ENCODE results near the gene SPAG16.

The SPAG16 gene

DNA sequence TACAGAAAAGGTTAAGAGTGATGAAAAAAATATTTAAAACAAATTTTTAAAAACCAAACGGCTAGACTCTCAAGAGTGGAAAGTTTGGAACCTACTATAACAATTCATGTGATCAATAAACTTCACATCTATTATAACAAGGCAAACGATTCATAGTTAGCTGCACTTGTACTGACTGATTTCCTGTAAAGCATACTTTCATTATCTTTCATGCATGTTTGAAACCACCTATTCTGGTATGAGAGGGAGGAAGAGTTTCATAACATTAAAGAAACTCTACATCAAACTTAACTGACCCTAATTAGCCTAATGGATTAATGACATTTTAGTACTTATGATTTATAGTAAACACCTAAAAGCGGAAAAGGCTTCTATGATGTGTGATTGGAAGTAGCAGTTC lies 1082.9 kb downstream of the SPAG16 start:
- Mint-ChIP-seq H3K9me3 (no peaks in the 10 kb centered on the region), H3K4me1 (no peaks in the 10 kb centered on the region), H3K4me3 (no peak overlapping the region), H3K27ac (no peak overlapping the region), H3K27me3 (ENCODE audit: low read depth) (peaks cover 4% of the 10 kb centered on the region), H3K36me3 (ENCODE audit: low read depth) (no peaks in the 10 kb centered on the region)
- TF ChIP-seq, protein P1, sequence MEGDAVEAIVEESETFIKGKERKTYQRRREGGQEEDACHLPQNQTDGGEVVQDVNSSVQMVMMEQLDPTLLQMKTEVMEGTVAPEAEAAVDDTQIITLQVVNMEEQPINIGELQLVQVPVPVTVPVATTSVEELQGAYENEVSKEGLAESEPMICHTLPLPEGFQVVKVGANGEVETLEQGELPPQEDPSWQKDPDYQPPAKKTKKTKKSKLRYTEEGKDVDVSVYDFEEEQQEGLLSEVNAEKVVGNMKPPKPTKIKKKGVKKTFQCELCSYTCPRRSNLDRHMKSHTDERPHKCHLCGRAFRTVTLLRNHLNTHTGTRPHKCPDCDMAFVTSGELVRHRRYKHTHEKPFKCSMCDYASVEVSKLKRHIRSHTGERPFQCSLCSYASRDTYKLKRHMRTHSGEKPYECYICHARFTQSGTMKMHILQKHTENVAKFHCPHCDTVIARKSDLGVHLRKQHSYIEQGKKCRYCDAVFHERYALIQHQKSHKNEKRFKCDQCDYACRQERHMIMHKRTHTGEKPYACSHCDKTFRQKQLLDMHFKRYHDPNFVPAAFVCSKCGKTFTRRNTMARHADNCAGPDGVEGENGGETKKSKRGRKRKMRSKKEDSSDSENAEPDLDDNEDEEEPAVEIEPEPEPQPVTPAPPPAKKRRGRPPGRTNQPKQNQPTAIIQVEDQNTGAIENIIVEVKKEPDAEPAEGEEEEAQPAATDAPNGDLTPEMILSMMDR (IDR thresholded peaks at IDR 0.05; ENCODE audit: unreplicated experiment in 3 of 3) = no peak

DNA sequence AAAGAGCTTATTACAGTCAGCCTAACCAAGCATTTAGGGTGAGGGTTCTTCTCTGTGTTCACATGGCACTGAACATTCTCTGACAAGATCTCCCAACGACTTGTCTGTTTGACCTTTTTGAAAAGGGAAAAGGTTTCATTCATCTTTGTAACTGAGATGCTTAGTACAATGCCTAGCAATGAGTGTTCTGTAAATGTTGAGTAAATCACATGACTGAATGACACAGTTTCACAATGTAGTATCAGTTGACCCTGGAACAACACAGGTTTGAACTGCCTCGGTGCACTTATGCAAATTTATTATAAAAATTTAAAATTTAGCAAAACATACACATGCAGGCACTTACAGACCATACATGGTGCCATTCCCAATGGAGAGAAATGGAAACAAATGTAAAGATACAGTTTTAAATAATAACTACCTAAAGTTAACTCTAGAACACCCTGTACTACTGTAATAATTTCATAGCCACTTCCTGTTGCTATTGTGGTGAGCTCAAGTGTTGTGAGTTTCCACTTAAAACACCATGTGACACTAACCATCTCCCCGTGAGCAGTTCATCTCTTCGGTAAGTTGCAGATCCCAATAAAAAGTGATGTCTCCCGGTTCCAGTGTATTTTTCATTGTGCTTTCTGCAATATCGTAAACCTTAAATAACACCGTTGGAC lies 1092.5 kb downstream of the SPAG16 start:
- no peaks in the 10 kb centered on the region for H3K27me3 Mint-ChIP-seq (ENCODE audit: low read depth)
- H3K36me3 Mint-ChIP-seq (ENCODE audit: low read depth) = no peaks in the 10 kb centered on the region
- H3K9me3 Mint-ChIP-seq = no peaks in the 10 kb centered on the region
- H3K27ac Mint-ChIP-seq = no peak overlapping the region
- peaks cover 18% of the 10 kb centered on the region for H3K4me1 Mint-ChIP-seq
- H3K4me3 Mint-ChIP-seq = no peak overlapping the region
- TF ChIP-seq, protein P1 (IDR thresholded peaks at IDR 0.05; ENCODE audit: unreplicated experiment in 3 of 3) = no peak

DNA sequence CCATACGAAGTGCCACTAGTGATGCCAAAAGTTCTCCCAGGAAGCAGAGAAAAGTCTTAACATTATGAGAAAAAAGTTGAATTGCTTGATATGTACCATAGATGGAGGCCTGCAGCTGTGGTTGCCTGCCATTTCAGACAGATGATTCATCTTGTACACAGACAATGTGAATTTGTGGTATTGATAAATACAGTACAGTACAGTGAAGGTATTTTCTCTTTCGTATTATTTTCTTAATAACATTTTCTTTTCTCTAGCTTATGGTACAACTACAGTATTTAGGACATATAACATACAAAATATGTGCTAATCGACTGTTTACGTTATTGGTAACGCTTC lies 1093.0 kb downstream of the SPAG16 start:
- Mint-ChIP-seq H3K36me3 (ENCODE audit: low read depth) (no peaks in the 10 kb centered on the region), H3K9me3 (no peaks in the 10 kb centered on the region), H3K27me3 (ENCODE audit: low read depth) (no peaks in the 10 kb centered on the region), H3K4me1 (peaks cover 18% of the 10 kb centered on the region), H3K4me3 (no peak overlapping the region), H3K27ac (no peak overlapping the region)
- TF ChIP-seq, protein P1 (IDR thresholded peaks at IDR 0.05; ENCODE audit: unreplicated experiment in 3 of 3) = no peak

DNA sequence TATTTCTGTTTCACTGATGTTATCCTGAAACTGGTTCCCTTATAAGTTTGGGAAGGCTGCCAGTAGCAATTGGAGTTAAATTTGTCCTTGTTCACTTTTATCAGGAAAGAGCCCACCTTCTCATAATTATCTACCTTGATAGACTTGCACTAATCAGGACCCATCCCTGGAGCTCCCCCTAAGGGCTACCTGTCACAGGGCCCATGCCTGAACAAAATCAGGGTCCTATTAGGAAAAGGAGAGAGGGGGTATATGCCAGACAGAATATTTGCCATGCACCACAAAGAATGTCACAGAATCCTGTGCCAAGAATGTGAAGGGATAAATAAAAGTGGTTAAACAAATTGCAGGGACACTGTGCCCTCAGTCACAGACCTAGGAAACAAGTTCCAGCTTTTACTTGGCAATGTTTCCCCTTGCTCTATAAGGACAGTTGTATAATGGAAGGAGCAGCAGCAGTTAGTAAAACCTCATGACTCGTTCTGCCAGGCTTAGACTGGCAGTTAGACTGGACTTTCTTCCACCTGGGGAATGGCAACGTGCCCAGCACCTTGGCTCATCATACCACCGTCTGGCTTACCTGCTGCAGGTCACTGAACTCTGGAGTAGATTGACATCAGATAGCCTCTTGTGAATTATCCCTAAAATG lies 1094.3 kb downstream of the SPAG16 start:
- Mint-ChIP-seq H3K36me3 (ENCODE audit: low read depth) (no peaks in the 10 kb centered on the region), H3K4me1 (peaks cover 18% of the 10 kb centered on the region), H3K9me3 (no peaks in the 10 kb centered on the region), H3K4me3 (no peak overlapping the region), H3K27ac (peak overlapping the region in 1 of 3 experiments; percentile 72), H3K27me3 (ENCODE audit: low read depth) (no peaks in the 10 kb centered on the region)
- TF ChIP-seq, protein P1 (IDR thresholded peaks at IDR 0.05; ENCODE audit: unreplicated experiment in 3 of 3) = no peak

DNA sequence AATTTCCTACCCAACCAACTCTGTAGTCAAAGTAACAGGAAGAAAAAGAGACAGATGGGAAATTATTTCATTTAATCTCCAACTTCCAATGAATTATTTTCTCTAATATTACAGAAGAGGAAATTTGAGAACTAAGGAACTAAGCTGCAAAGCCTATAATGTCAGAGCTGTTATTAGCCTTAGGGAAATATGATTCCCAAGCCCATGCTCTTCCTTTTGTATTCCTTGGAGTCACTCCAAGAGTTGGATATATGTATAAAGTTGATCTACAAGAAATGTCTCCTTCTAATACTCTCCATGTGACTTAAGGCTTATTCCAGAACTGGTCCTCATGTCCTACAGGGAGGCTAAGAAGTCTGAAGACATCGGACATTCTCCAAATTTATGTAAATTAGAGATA lies 1095.0 kb downstream of the SPAG16 start:
- Mint-ChIP-seq H3K36me3 (ENCODE audit: low read depth) (no peaks in the 10 kb centered on the region), H3K4me1 (peaks cover 18% of the 10 kb centered on the region), H3K27ac (peak overlapping the region in 1 of 3 experiments; percentile 72), H3K27me3 (ENCODE audit: low read depth) (no peaks in the 10 kb centered on the region), H3K9me3 (no peaks in the 10 kb centered on the region), H3K4me3 (no peak overlapping the region)
- TF ChIP-seq, protein P1 (IDR thresholded peaks at IDR 0.05; ENCODE audit: unreplicated experiment in 3 of 3) = no peak

DNA sequence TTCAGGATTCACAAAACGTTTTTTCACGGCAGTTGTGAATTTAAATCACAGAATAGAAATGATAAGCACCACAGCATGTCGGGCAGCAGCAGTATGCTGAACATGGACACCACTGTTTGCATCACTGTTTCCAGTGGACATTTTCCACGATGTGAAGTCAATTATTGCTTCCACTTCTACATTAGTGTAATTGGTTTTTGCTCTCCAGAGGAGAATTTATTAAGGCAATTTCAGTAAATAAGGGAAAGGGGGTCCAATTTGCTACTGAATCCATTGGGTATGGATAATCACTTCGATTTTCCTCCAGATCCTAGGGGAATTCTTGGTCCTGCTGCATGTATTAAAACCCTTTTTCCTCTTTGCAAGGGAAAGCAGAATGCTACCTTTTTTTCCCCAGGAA lies 1096.4 kb downstream of the SPAG16 start:
- Mint-ChIP-seq H3K36me3 (ENCODE audit: low read depth) (no peaks in the 10 kb centered on the region), H3K27me3 (ENCODE audit: low read depth) (no peaks in the 10 kb centered on the region), H3K4me3 (no peak overlapping the region), H3K9me3 (no peaks in the 10 kb centered on the region), H3K4me1 (peaks cover 18% of the 10 kb centered on the region), H3K27ac (no peak overlapping the region)
- TF ChIP-seq, protein P1 (IDR thresholded peaks at IDR 0.05; ENCODE audit: unreplicated experiment in 3 of 3) = no peak
